ENCODE data around the gene KLHL35.
A peak's percentile ranks its signal among the peaks of the same experiment; 100 is the strongest.

The KLHL35 gene

DNA sequence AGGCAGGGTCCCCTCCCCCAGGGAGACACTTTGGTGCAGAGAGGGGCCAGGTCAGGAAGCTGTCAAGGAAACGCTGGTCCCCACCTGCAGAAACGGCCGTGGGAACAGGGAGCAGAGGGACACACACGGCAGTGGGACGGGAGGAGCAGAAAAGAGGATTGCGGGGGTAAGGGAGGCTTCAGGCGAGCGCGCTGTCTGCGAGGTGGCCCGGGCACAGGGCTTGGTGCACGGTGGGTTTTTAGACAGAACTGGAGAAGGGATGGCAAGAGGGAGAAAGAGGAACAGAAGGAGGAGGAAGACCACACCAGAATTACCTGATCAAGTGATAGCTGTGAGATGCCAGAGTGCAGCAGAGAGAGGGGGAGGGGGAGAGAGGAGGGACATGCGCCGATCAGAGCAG, 6.0 kb upstream of the KLHL35 start:
- no peak for ATAC-seq
- Mint-ChIP-seq H3K27me3 (no peaks in the 10 kb centered on the region), H3K9me3 (no peaks in the 10 kb centered on the region), H3K4me3 (no peak overlapping the region), H3K27ac (no peak overlapping the region), H3K36me3 (ENCODE audit: low read depth) (no peaks in the 10 kb centered on the region), H3K4me1 (no peaks in the 10 kb centered on the region)
- no peak for DNase-seq

DNA sequence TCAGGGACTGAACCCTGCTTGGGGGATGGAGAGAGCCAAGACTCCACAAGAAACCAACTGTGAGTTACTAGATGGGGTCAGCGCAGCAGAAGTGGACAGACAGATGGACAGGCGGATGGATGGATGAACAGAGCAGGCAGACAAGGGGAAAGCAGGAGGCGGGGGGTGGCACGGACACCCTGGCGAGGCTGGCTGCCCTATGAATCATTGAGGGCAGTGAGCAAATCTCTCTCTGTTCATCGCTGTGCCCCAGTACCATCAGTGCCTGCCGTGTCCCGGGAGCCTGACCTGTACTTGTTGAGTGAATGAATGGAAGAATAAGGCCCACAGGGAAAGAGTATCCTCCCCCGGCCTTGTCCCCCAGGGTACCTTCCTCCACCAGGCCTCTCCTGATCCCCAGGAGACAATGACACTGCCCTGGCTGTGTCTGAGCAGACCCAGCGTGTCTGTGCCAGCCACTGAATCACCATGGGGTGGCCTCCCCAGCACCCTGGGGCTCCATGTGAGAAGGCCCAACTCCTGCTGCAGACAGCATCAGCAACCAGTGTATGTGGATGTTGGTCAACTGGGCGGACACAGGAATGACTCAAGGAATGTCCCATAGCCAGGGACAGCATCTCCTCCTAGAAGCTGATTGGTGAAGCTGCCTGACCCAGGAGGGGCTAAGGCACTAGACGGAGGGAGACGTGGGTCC, 5.1 kb upstream of the KLHL35 start:
- Mint-ChIP-seq H3K4me1 (no peaks in the 10 kb centered on the region), H3K27me3 (peaks cover 4% of the 10 kb centered on the region), H3K9me3 (no peaks in the 10 kb centered on the region), H3K27ac (no peak overlapping the region), H3K36me3 (ENCODE audit: low read depth) (no peaks in the 10 kb centered on the region), H3K4me3 (no peak overlapping the region)
- DNase-seq (no peak), ATAC-seq (no peak)

- H3K27ac Mint-ChIP-seq: no peak overlapping the region
- H3K36me3 Mint-ChIP-seq (ENCODE audit: low read depth): no peaks in the 10 kb centered on the region
- H3K4me3 Mint-ChIP-seq: no peak overlapping the region
- H3K9me3 Mint-ChIP-seq: no peaks in the 10 kb centered on the region
- H3K27me3 Mint-ChIP-seq: peaks cover 17% of the 10 kb centered on the region
- ATAC-seq (no peak), DNase-seq (no peak)
- no peaks in the 10 kb centered on the region for H3K4me1 Mint-ChIP-seq
These were observed 3.8 kb upstream of the KLHL35 start for GRCh38 chr11:75436806-75437205.

GRCh38 chr11:75435571-75435925, 2.5 kb upstream of the KLHL35 start:
- ATAC-seq: no peak
- H3K4me3 Mint-ChIP-seq: no peak overlapping the region
- H3K27ac Mint-ChIP-seq: no peak overlapping the region
- H3K4me1 Mint-ChIP-seq: peaks cover 3% of the 10 kb centered on the region
- DNase-seq: no peak
- no peaks in the 10 kb centered on the region for H3K9me3 Mint-ChIP-seq
- H3K27me3 Mint-ChIP-seq: peaks cover 30% of the 10 kb centered on the region
- H3K36me3 Mint-ChIP-seq (ENCODE audit: low read depth): peaks cover 1% of the 10 kb centered on the region

DNA sequence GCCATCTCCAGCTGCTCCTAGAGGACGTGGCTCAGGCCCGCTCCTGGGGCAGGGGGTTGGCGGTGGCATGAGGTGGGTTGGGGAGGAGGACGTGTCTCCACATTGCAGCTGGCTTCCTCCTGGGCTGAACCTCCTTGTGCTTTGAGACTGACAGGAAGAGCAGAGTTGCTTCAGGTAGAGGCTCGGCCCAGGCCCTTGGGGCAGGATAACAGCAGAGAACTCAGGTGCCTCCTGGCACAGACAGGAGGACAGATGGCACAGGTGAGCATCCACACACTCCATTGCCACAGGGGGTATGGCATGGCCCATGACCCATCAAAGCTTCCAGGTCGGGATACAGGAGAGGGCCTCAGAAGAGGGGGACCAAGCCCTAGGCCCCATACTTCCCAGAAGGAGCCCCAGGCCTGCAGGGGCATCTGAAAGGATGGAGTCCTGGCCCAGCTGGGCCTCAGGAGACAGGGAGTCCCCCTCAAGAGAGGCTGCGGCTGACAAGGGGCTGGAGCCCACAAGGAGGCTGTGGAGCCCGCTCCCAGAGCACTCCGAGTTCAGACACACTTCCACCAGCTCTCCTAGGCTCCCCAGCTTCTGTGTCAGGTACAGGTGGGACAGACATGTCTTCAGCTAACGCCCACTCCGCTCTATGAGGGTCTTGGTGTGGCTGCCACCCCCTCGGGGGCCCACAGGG, 2.0 kb upstream of the KLHL35 start:
- DNase-seq (no peak), ATAC-seq (no peak)
- Mint-ChIP-seq H3K4me3 (no peak overlapping the region), H3K27ac (no peak overlapping the region), H3K4me1 (peaks cover 4% of the 10 kb centered on the region), H3K9me3 (no peaks in the 10 kb centered on the region), H3K36me3 (ENCODE audit: low read depth) (peaks cover 2% of the 10 kb centered on the region), H3K27me3 (peaks cover 31% of the 10 kb centered on the region)

DNA sequence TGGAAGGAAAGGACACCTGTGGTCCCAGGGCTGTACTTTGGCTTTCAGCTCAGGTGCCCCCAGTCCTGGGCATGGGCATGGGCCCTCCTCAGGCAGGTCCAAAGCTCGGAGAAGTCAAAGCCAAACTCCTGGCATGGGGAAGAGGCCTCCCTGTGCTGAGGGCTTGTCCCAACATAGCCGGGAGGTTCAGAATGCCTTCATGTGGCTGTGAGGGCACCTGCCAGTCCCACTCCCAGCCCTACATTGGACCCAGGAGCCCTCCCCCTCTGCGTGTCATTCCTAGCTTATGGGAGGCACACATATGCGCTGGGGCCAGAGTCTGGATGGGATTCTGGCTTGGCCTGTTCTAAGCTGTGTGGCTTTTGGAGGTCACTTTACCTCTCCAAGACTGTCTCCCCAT, 1.0 kb upstream of the KLHL35 start:
- Mint-ChIP-seq H3K4me1 (peaks cover 9% of the 10 kb centered on the region), H3K27me3 (peaks cover 36% of the 10 kb centered on the region)
- no peak for ATAC-seq

DNA sequence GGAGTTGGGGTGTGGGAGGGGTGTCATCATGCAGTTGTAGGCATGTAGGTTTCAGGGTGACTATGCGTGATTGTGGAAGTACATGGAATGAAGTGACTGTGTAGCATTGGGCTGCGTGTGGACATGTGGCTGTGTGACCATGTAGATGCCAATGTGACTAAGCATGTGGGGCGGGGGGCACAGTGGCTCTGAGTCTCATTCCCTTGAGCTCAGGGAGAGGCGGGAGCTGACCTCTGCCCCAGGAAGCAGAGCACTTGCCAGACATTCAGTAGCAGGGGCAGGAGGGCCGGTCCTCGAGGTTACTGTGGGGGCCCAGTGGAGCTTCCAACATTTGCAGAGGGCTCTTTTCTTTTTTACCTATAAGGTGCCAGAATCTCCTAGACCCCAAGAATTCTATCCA, 440 bp upstream of the KLHL35 start:
- peaks cover 42% of the 10 kb centered on the region for H3K27me3 Mint-ChIP-seq

More for the DNA sequence above, 1.0 kb upstream of the KLHL35 start:
- peaks cover 4% of the 10 kb centered on the region for H3K36me3 Mint-ChIP-seq (ENCODE audit: low read depth)
- peaks cover 4% of the 10 kb centered on the region for H3K9me3 Mint-ChIP-seq
- H3K27ac Mint-ChIP-seq: no peak overlapping the region
- no peak overlapping the region for H3K4me3 Mint-ChIP-seq
- DNase-seq: no peak

DNA sequence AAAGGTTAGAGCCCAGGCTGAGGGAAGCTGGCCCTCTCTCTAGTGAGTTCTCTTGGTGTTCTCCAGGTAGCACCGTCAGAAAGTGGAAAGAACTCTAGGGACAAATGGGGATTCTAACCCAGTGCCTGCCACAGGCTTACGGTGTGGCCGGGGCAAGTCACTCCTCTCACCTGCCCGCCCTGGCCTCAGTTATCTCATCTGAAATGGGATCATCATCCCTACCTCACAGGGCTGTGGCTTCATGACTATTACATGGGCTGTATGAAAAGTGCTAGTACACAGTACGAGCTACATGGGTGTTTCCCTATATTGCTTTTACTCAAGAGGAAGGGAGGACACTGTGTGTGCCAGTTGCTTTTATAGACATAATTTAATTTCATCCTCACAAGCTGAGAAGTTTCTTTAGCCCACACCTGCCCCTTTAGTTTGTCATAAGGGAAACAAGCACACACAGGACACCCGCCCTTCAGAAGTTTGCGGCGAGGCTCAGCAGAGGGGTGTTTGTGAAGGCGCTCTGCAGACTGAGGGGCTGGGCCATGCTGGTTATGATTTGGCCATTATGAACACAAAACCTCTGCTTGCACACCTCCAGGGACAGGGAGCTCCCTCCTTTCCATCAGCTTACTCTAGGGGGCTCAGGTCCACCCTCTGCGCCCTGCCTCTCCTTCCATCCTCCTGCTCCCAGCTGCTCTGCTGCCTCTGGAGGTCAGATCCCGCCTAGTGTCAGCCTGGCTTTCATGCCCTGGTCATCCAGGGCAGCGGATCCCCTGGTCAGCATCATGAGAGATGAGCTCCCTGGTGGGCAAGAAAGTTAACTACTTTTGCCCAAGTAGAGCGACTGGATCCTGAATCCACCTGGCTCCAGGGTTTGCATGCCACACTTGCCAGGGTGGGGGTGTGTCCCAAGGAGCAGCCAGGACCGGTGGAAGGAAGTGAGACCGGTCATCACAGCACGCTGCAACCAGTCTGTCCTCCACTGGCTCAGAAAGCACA, 1.2 kb downstream of the KLHL35 start:
- Mint-ChIP-seq H3K4me3 (no peak overlapping the region), H3K36me3 (ENCODE audit: low read depth) (peaks cover 4% of the 10 kb centered on the region), H3K27me3 (peaks cover 49% of the 10 kb centered on the region), H3K9me3 (peaks cover 7% of the 10 kb centered on the region), H3K4me1 (peaks cover 16% of the 10 kb centered on the region), H3K27ac (no peak overlapping the region)
- ATAC-seq (no peak), DNase-seq (no peak)

More for the DNA sequence above, 440 bp upstream of the KLHL35 start:
- ATAC-seq: no peak
- no peak for DNase-seq
- Mint-ChIP-seq H3K9me3 (peaks cover 7% of the 10 kb centered on the region), H3K4me1 (peaks cover 13% of the 10 kb centered on the region), H3K4me3 (no peak overlapping the region), H3K36me3 (ENCODE audit: low read depth) (peaks cover 4% of the 10 kb centered on the region), H3K27ac (no peak overlapping the region)

- peaks cover 49% of the 10 kb centered on the region for H3K27me3 Mint-ChIP-seq
- H3K4me1 Mint-ChIP-seq: peaks cover 16% of the 10 kb centered on the region
- DNase-seq (no peak), ATAC-seq (no peak)
- peak overlapping the region; percentile 79 for H3K4me3 Mint-ChIP-seq
- H3K36me3 Mint-ChIP-seq (ENCODE audit: low read depth): peaks cover 4% of the 10 kb centered on the region
- peaks cover 7% of the 10 kb centered on the region for H3K9me3 Mint-ChIP-seq
- H3K27ac Mint-ChIP-seq: peak overlapping the region; percentile 69
These were observed 2.1 kb downstream of the KLHL35 start for GRCh38 chr11:75430714-75431532.

GRCh38 chr11:75429902-75430713, 2.9 kb downstream of the KLHL35 start:
- peaks cover 16% of the 10 kb centered on the region for H3K4me1 Mint-ChIP-seq
- peaks cover 7% of the 10 kb centered on the region for H3K9me3 Mint-ChIP-seq
- peaks cover 49% of the 10 kb centered on the region for H3K27me3 Mint-ChIP-seq
- DNase-seq: peak; percentile 59
- H3K4me3 Mint-ChIP-seq: peak overlapping the region; percentile 79
- H3K27ac Mint-ChIP-seq: peak overlapping the region; percentile 69
- peaks cover 4% of the 10 kb centered on the region for H3K36me3 Mint-ChIP-seq (ENCODE audit: low read depth)
- ATAC-seq: peak; percentile 70

DNA sequence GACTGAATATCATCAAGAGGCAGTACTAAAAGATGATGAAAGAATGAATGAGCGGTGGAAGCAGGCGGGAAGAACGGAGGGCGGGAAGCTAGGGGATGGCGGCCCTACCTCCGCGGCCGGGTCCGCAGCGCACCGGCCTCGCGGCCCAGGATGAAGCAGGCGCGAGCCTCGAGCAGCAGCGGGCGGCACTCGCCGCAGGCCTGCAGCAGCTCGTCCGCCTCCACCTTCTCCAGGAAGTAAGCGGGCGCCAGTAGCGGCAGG, 3.4 kb downstream of the KLHL35 start:
- peak overlapping the region; percentile 65 for H3K4me3 Mint-ChIP-seq
- no peak overlapping the region for H3K27ac Mint-ChIP-seq
- DNase-seq: no peak
- H3K9me3 Mint-ChIP-seq: peaks cover 7% of the 10 kb centered on the region
- no peak for ATAC-seq
- peaks cover 16% of the 10 kb centered on the region for H3K4me1 Mint-ChIP-seq
- peaks cover 49% of the 10 kb centered on the region for H3K27me3 Mint-ChIP-seq
- peaks cover 4% of the 10 kb centered on the region for H3K36me3 Mint-ChIP-seq (ENCODE audit: low read depth)

DNA sequence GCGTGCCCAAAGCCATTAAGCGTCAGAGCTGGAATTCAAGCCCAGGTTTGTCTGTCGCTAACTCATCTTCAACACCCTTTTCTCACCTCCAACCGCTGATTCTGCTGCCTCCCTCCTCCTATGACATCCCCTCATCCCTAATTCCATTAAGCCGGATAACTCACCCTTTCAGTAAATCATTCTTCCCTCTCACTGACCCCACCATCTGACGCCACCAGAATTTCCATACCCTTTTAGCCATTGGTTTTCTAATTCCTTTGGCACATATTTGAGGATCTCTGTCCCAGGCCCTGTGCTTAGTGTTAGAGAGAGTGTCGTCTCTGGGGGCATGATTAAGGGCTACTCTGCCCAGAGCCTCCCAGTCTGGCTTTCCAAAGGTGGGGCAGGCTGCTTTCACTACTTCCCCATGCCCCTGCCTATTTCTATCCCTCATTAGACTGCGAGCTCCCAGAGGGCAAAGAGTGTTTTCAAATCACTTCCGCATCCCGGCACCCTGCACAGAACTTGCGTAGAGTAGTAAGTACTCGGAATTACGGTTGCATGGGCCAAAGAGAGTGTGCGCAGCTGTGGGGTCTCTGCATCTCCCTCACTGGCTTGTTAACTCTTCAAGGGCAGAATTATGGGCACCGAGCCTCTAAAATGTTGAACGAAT, 3.9 kb downstream of the KLHL35 start:
- no peak for DNase-seq
- no peak overlapping the region for H3K27ac Mint-ChIP-seq
- peaks cover 49% of the 10 kb centered on the region for H3K27me3 Mint-ChIP-seq
- H3K36me3 Mint-ChIP-seq (ENCODE audit: low read depth): peaks cover 4% of the 10 kb centered on the region
- ATAC-seq: no peak
- peaks cover 7% of the 10 kb centered on the region for H3K9me3 Mint-ChIP-seq
- peaks cover 16% of the 10 kb centered on the region for H3K4me1 Mint-ChIP-seq
- H3K4me3 Mint-ChIP-seq: peak overlapping the region; percentile 65

DNA sequence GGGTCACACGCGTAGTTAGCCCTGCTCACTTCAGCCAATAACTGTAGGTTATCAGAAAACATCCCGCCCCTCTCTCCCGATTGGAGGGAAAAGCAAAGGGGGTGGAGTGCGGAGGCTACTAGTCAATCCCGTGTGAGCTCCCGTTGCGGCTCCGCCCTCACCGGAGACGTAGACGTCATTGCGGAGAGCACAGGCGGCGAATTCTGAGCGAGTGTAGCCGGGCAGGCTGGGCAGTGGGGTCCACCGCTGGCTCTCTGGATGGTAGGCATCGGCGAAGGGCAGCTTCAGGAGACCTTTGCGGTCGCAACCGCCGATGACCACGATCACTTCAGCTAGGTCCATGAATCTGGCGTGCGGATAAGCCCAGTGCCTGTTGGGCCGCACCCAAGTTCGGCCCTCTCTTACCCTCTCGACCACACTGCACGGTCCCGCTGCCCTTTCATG, 4.7 kb downstream of the KLHL35 start:
- no peak overlapping the region for H3K27ac Mint-ChIP-seq
- peaks cover 4% of the 10 kb centered on the region for H3K36me3 Mint-ChIP-seq (ENCODE audit: low read depth)
- peak overlapping the region; percentile 50 for H3K4me3 Mint-ChIP-seq
- H3K9me3 Mint-ChIP-seq: peaks cover 7% of the 10 kb centered on the region
- ATAC-seq: peak; percentile 50
- DNase-seq: peak; percentile 62
- H3K4me1 Mint-ChIP-seq: peaks cover 16% of the 10 kb centered on the region
- peaks cover 47% of the 10 kb centered on the region for H3K27me3 Mint-ChIP-seq

Measured in activated naive CD8-positive, alpha-beta T cell treated with anti-CD3 and anti-CD28 coated beads, Interleukin-2, amount 50 U/mL, for 24 hours (primary cell).